Lower leg skin (tissue), 4 donors: Measurements from ENCODE around the gene BRSK1. TPM values are rescaled to one million over a fixed set of nuclear protein-coding genes. Genes with fewer than 3 reads are reported as not detected.

ENCODE experiments used
- DNase-seq, 2 donors: peaks; one replicate each; pipeline ENCODE4 v3.0.0-alpha.2; 2019; ENCODE audit warnings: low spot score in 2 of 2
- H3K4me3 ChIP-seq: fragments of 200-600 bp; sonication (generic); 2 replicates; pipeline ENCODE4 v1.5.1; 2017; ENCODE audit warnings: mild to moderate bottlenecking, low read depth; ENCODE audit not compliant: poor library complexity, severe bottlenecking
- POLR2A ChIP-seq, 2 donors: fragments of 450-650 bp; IDR thresholded peaks; one replicate each; pipeline ENCODE4 v1.6.1; 2016 to 2017; ENCODE audit warnings: antibody characterized with exemption in 2 of 2, mild to moderate bottlenecking in 1 of 2, moderate library complexity in 1 of 2
- WGBS, 2 donors: methylation state at CpG; one replicate each; pipeline ENCODE4 v1.1.5; 2018; 5-methylcytosine and 5-hydroxymethylcytosine counted together
- intact Hi-C: fragments of 100-400 bp; cut with DNase I; formaldehyde crosslinking; loops from one replicate; pipeline ENCODE4 v1.15.0; 2023; ENCODE audit warnings: low total_unique reads
- total RNA-seq, 4 donors: library from RNA; depleted of rRNA; stranded (reverse); fragments of >200 nt; gene quantifications; one replicate each; pipeline ENCODE4 v1.1.0, GENCODE V29; 2016
- TF ChIP-seq, protein P1 (sequence below), 3 donors: fragments of 450-650 bp; IDR thresholded peaks; one replicate each; pipeline ENCODE4 v1.5.1; 2016; ENCODE audit warnings: antibody characterized with exemption in 3 of 3, mild to moderate bottlenecking in 3 of 3, moderate library complexity in 2 of 3

Gene BRSK1
- total RNA-seq, 4 donors from 2014 or later, result 0.44 to 4.6 TPM; not detected in 2

DNA sequence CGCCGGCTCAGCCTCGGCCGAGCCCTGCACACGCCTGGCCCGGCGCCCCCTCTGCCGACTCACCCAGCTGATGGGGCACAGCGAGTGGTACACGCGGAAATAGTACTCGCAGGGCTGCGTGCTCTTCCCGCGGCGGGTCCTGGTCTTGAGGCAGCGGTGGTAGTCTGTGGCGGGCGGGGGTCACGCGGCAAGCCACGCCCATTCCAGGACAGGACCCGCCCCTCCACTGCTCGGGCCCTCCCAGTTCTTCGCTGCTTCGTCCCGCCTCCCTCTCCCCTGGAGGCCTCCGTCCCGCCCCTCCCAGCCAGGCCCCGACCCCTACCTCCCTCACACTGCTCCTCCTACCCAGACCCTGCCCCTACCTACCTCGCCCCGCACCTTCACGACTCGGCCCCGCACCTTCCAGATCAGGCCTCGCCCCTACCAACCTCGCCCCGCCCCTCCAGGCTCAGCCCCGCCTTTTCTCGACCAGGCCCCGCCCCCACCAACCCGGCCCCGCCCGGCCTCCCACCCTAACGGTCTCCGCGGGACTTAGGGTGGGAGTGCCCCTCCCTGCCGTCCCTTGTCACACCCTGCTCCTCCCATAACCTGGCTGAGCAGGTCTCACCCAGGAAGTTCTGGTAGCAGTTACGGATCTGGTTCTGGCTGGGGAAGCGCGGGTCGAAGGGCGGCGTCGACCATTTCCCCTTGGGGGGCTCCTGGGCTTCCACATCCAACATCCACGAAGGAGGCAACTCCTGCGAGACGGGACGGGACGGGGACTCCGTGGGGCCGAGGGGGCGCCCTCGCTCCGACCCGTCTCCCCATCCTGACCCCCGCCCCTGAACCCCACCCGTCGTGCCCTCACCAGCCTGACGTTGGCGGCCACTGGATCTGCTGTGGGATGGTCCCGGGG lies 70.3 kb downstream of the BRSK1 start:
- intact Hi-C loops, result no loop called here
- no peak for DNase-seq
- TF ChIP-seq, protein P1, sequence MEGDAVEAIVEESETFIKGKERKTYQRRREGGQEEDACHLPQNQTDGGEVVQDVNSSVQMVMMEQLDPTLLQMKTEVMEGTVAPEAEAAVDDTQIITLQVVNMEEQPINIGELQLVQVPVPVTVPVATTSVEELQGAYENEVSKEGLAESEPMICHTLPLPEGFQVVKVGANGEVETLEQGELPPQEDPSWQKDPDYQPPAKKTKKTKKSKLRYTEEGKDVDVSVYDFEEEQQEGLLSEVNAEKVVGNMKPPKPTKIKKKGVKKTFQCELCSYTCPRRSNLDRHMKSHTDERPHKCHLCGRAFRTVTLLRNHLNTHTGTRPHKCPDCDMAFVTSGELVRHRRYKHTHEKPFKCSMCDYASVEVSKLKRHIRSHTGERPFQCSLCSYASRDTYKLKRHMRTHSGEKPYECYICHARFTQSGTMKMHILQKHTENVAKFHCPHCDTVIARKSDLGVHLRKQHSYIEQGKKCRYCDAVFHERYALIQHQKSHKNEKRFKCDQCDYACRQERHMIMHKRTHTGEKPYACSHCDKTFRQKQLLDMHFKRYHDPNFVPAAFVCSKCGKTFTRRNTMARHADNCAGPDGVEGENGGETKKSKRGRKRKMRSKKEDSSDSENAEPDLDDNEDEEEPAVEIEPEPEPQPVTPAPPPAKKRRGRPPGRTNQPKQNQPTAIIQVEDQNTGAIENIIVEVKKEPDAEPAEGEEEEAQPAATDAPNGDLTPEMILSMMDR (IDR thresholded peaks at IDR 0.05), result no peak
- H3K4me3 ChIP-seq, result no peak overlapping the region
- WGBS, 2 donors, result 1 to 3% methylated on average over 26 to 39 of the region's 72 CpGs

DNA sequence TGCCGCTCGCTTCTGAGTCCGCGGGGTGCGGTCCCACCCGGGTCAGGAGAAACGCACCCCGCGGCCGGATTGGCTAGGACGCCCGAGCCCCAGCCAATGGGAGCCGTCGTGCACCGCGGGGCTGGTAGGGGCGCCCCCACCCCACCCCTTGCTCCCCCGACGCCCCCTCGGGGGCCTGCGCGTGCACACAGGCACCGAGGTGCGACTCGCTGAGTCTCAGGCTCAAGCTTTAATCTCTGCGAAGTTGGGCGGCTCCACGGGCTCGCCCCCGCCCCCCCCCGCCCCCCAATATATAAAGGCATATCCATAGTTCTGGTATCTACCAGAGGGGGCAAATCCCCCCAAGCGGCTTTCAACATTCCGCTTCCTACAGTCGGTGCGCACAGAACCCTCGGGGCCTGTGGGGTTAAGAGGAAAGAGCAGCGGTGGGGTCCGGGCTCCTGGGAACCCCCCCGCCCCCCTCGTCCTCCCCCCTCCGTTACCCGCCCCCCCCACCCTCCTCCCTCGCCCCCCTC lies 71.0 kb downstream of the BRSK1 start, which contains the start of gene COX6B2:
COX6B2 (minus strand) TSS at position 22 of the 515 bp plus-strand sequence. CDS start 198 bp downstream, outside the sequence.
- intact Hi-C loops, result no loop called here
- 1 to 2% methylated on average over 11 to 17 of the region's 43 CpGs for WGBS, 2 donors
- H3K4me3 ChIP-seq, result no peak within 1 kb of the TSS
- TF ChIP-seq, protein P1 (IDR thresholded peaks at IDR 0.05), result no peak
- no peak for TF ChIP-seq POLR2A (IDR thresholded peaks at IDR 0.05)
- no peak for DNase-seq

DNA sequence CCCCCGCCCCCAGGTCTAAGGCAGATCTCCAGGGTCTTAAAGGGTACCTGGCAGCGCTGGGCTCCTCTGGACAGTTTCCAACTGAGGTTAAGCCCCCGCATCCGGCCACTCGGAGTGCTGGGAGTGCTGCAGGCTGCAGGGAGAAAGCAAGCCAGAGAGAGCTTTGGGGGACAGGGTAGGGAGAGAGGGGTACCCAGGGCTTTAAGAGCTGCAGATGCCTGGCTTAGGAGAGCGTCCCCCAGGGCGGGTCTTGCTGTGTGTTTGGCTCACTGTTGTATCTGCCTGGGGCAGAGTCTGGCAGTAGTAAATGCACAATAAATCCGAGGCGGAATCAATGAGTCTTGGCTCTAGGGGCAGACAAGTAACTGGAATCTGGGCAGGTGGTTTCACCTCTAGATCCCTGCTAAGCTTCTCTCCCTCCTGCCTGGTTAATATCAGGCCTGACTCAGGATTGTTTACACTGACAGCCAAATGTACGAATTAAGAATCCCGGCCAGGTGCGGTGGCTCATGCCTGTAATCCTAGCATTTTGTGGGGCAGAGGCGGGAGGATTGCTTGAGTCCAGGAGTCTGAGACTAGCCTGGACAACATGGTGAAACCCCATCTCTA lies 71.5 kb downstream of the BRSK1 start:
- 16 to 17% methylated on average over 12 to 13 of the region's 13 CpGs for WGBS, 2 donors

DNA sequence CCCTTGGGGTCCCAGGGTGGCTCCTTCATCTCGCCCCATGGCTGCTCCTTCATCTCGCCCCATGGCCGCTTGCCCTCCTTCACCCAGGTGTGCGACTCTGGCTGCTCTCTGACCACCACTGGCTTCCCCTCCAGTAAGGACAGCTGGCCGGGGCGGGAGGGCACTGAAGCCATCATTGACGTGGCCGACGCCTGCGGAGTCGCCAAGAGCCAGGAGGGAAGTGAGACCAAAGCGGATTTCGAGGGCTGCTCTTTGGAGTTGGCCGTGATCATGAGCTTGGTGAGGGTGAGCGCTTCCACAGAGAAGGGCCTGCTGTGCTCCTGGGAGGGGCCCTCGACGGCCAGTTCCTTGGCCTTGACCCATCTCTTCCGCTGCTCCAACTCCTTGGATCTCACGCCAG lies 74.7 kb downstream of the BRSK1 start:
- intact Hi-C loops, result no loop called here
- 86 to 90% methylated on average over 16 to 19 of the region's 19 CpGs for WGBS, 2 donors
- TF ChIP-seq, protein P1 (IDR thresholded peaks at IDR 0.05), result no peak
- no peak overlapping the region for H3K4me3 ChIP-seq
- no peak for DNase-seq

More for the DNA sequence above, 71.5 kb downstream of the BRSK1 start:
- intact Hi-C loops, result no loop called here
- no peak overlapping the region for H3K4me3 ChIP-seq
- no peak for DNase-seq
- no peak for TF ChIP-seq POLR2A (IDR thresholded peaks at IDR 0.05)
- TF ChIP-seq, protein P1 (IDR thresholded peaks at IDR 0.05), result no peak

DNA sequence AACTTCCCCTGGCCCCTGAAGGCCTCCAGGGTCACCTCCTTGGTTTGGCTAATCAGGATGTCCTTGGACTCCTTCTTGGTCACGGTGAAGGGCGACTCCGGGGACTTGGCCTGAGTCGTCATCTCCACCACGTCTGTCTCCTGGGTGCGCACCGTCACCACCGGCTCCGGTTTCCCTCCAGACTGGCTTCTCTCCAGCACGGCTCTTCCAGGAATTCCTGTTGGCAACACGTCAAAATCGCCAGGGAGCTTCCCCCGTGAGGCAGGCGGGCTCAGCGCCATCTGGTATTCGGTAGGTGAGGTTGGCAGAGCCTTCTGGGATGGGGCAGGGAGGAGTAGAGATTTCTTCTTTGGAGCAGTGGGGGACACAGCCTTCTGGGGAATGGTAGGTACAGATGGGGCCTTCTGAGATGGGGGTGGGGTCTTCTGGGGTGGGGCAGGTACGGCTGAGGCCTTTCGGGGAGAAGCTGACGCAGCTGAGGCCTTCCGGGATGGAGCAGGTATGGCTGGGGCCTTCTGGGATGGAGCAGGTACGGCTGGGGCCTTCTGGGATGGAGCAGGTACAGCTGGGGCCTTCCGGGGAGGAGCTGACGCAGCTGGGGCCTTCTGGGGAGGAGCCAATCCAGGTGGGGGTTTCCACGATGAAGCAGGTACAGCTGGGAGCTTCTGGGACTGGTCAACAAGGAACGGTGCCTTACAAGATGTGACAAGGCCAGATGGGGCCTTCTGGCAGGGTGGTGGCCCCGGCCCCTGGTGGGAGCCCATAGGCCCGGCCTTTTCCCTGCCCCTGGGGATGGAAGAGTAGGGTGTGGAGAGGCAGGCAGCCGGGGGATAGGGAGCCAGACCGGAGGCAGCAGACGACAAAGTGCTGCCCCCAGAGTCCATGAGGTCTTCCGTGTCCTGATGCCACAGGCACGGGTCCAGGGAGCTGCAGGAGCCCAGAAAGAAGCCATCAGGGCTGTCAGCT lies 75.4 kb downstream of the BRSK1 start:
- TF ChIP-seq POLR2A (IDR thresholded peaks at IDR 0.05), result no peak
- TF ChIP-seq, protein P1 (IDR thresholded peaks at IDR 0.05), result no peak
- no peak overlapping the region for H3K4me3 ChIP-seq
- no peak for DNase-seq
- intact Hi-C loops, result no loop called here
- 67 to 77% methylated on average over 30 to 32 of the region's 32 CpGs for WGBS, 2 donors
